ENCODE measurements around the gene CEP63.
"Not testable (repeated sequence)": the region's sequence is repeated elsewhere in the genome, so short reads cannot be mapped to it uniquely, and the experiment has no call there.

The CEP63 gene

GRCh38 chr3:134562055-134562454 lies 76.2 kb downstream of the CEP63 start:
- 94% methylated on average over 4 of the region's 4 CpGs for WGBS (ENCODE audit: insufficient coverage)
- Histone ChIP-seq H3K9me3 (ENCODE audit: control extremely low read depth in 1 of 5, control insufficient read depth in 4 of 5, insufficient read depth in 2 of 5, low read depth in 1 of 5, low read length in 4 of 5) (no peaks in the 10 kb centered on the region), H3K36me3 (ENCODE audit: control insufficient read depth in 4 of 4, insufficient read depth in 4 of 4, low read length in 3 of 4) (peaks cover 9 to 19% (median 16%) of the 10 kb centered on the region in 4 experiments), H3K4me3 (ENCODE audit: control insufficient read depth in 1 of 7, extremely low read depth in 1 of 7, insufficient read depth in 4 of 7, low read depth in 2 of 7, low read length in 6 of 7) (no peak overlapping the region), H3K27me3 (replicated peaks in 2 of 5; ENCODE audit: control insufficient read depth in 4 of 5, insufficient read depth in 5 of 5, low read length in 4 of 5) (no peaks in the 10 kb centered on the region), H3K4me1 (ENCODE audit: control extremely low read depth in 1 of 4, control insufficient read depth in 4 of 4, insufficient read depth in 4 of 4, low read length in 3 of 4) (peaks cover 0 to 7% (median 0%) of the 10 kb centered on the region in 4 experiments), H3K27ac (ENCODE audit: insufficient read depth in 1 of 2, low read depth in 1 of 2, low read length in 2 of 2, poor library complexity in 1 of 2, severe bottlenecking in 2 of 2) (no peak overlapping the region)
- no peak for DNase-seq
- ChIA-PET POLR2A (no interaction called here), CTCF (interaction anchor here (1.6 kb wide), 1 partner anchor 38 kb away, joined by 3 read pairs; no protein-coding TSS in a partner anchor)

- H3K4me3 ChIP-seq (ENCODE audit: control insufficient read depth in 1 of 7, extremely low read depth in 1 of 7, insufficient read depth in 4 of 7, low read depth in 2 of 7, low read length in 6 of 7), result no peak overlapping the region
- ChIA-PET CTCF (interaction anchor here (1.8 kb wide), 1 partner anchor 12 kb away, joined by 4 read pairs; no protein-coding TSS in a partner anchor), POLR2A (no interaction called here)
- H3K27ac ChIP-seq (ENCODE audit: insufficient read depth in 1 of 2, low read depth in 1 of 2, low read length in 2 of 2, poor library complexity in 1 of 2, severe bottlenecking in 2 of 2), result no peak overlapping the region
- peaks cover 0 to 3% (median 0%) of the 10 kb centered on the region in 5 experiments for H3K9me3 ChIP-seq (ENCODE audit: control extremely low read depth in 1 of 5, control insufficient read depth in 4 of 5, insufficient read depth in 2 of 5, low read depth in 1 of 5, low read length in 4 of 5)
- peaks cover 0 to 12% (median 2%) of the 10 kb centered on the region in 4 experiments for H3K4me1 ChIP-seq (ENCODE audit: control extremely low read depth in 1 of 4, control insufficient read depth in 4 of 4, insufficient read depth in 4 of 4, low read length in 3 of 4)
- no peaks in the 10 kb centered on the region for H3K27me3 ChIP-seq (replicated peaks in 2 of 5; ENCODE audit: control insufficient read depth in 4 of 5, insufficient read depth in 5 of 5, low read length in 4 of 5)
- H3K36me3 ChIP-seq (ENCODE audit: control insufficient read depth in 4 of 4, insufficient read depth in 4 of 4, low read length in 3 of 4), result peaks cover 9 to 19% (median 16%) of the 10 kb centered on the region in 4 experiments
- DNase-seq, result no peak
- WGBS (ENCODE audit: insufficient coverage), result 96% methylated on average over 6 of the region's 6 CpGs
Measured at GRCh38 chr3:134563601-134564000, 77.7 kb downstream of the CEP63 start.

GRCh38 chr3:134564991-134565390 lies 79.1 kb downstream of the CEP63 start:
- DNase-seq, result no peak
- H3K9me3 ChIP-seq (ENCODE audit: control extremely low read depth in 1 of 5, control insufficient read depth in 4 of 5, insufficient read depth in 2 of 5, low read depth in 1 of 5, low read length in 4 of 5), result peaks cover 0 to 16% (median 5%) of the 10 kb centered on the region in 5 experiments
- peaks cover 0 to 8% (median 2%) of the 10 kb centered on the region in 4 experiments for H3K4me1 ChIP-seq (ENCODE audit: control extremely low read depth in 1 of 4, control insufficient read depth in 4 of 4, insufficient read depth in 4 of 4, low read length in 3 of 4)
- H3K36me3 ChIP-seq (ENCODE audit: control insufficient read depth in 4 of 4, insufficient read depth in 4 of 4, low read length in 3 of 4), result peaks cover 7 to 14% (median 11%) of the 10 kb centered on the region in 4 experiments
- no peak overlapping the region for H3K4me3 ChIP-seq (ENCODE audit: control insufficient read depth in 1 of 7, extremely low read depth in 1 of 7, insufficient read depth in 4 of 7, low read depth in 2 of 7, low read length in 6 of 7)
- POLR2A ChIA-PET, result no interaction called here
- CTCF ChIA-PET, result no interaction called here
- 100% methylated on average over 1 of the region's 2 CpGs for WGBS (ENCODE audit: insufficient coverage)
- H3K27me3 ChIP-seq (replicated peaks in 2 of 5; ENCODE audit: control insufficient read depth in 4 of 5, insufficient read depth in 5 of 5, low read length in 4 of 5), result no peaks in the 10 kb centered on the region
- no peak overlapping the region for H3K27ac ChIP-seq (ENCODE audit: insufficient read depth in 1 of 2, low read depth in 1 of 2, low read length in 2 of 2, poor library complexity in 1 of 2, severe bottlenecking in 2 of 2)

- peaks cover 0 to 6% (median 2%) of the 10 kb centered on the region in 4 experiments for H3K4me1 ChIP-seq (ENCODE audit: control extremely low read depth in 1 of 4, control insufficient read depth in 4 of 4, insufficient read depth in 4 of 4, low read length in 3 of 4)
- H3K27me3 ChIP-seq (replicated peaks in 2 of 5; ENCODE audit: control insufficient read depth in 4 of 5, insufficient read depth in 5 of 5, low read length in 4 of 5), result no peaks in the 10 kb centered on the region
- H3K9me3 ChIP-seq (ENCODE audit: control extremely low read depth in 1 of 5, control insufficient read depth in 4 of 5, insufficient read depth in 2 of 5, low read depth in 1 of 5, low read length in 4 of 5), result peaks cover 0 to 16% (median 8%) of the 10 kb centered on the region in 5 experiments
- WGBS (ENCODE audit: insufficient coverage), result 73% methylated on average over 4 of the region's 4 CpGs
- CTCF ChIA-PET, result interaction anchor here (1.3 kb wide), 1 partner anchor 11 kb away, joined by 4 read pairs; no protein-coding TSS in a partner anchor
- H3K36me3 ChIP-seq (ENCODE audit: control insufficient read depth in 4 of 4, insufficient read depth in 4 of 4, low read length in 3 of 4), result peaks cover 0 to 9% (median 4%) of the 10 kb centered on the region in 4 experiments
- POLR2A ChIA-PET, result no interaction called here
- no peak overlapping the region for H3K4me3 ChIP-seq (ENCODE audit: control insufficient read depth in 1 of 7, extremely low read depth in 1 of 7, insufficient read depth in 4 of 7, low read depth in 2 of 7, low read length in 6 of 7)
- peak in 1 of 3 donors; percentile 13 for DNase-seq
- H3K27ac ChIP-seq (ENCODE audit: insufficient read depth in 1 of 2, low read depth in 1 of 2, low read length in 2 of 2, poor library complexity in 1 of 2, severe bottlenecking in 2 of 2), result no peak overlapping the region
Measured at GRCh38 chr3:134567605-134568004, 81.7 kb downstream of the CEP63 start.

GRCh38 chr3:134568790-134569189 lies 82.9 kb downstream of the CEP63 start:
- no peak overlapping the region for H3K4me3 ChIP-seq (ENCODE audit: control insufficient read depth in 1 of 7, extremely low read depth in 1 of 7, insufficient read depth in 4 of 7, low read depth in 2 of 7, low read length in 6 of 7)
- DNase-seq, result no peak
- peaks cover 0 to 5% (median 2%) of the 10 kb centered on the region in 4 experiments for H3K4me1 ChIP-seq (ENCODE audit: control extremely low read depth in 1 of 4, control insufficient read depth in 4 of 4, insufficient read depth in 4 of 4, low read length in 3 of 4)
- H3K9me3 ChIP-seq (ENCODE audit: control extremely low read depth in 1 of 5, control insufficient read depth in 4 of 5, insufficient read depth in 2 of 5, low read depth in 1 of 5, low read length in 4 of 5), result peaks cover 0 to 16% (median 8%) of the 10 kb centered on the region in 5 experiments
- POLR2A ChIA-PET, result no interaction called here
- WGBS (ENCODE audit: insufficient coverage), result 100% methylated on average over 6 of the region's 6 CpGs
- CTCF ChIA-PET, result interaction anchor here (1.3 kb wide), 1 partner anchor 12 kb away, joined by 4 read pairs; no protein-coding TSS in a partner anchor
- peaks cover 0 to 7% (median 0%) of the 10 kb centered on the region in 4 experiments for H3K36me3 ChIP-seq (ENCODE audit: control insufficient read depth in 4 of 4, insufficient read depth in 4 of 4, low read length in 3 of 4)
- no peak overlapping the region for H3K27ac ChIP-seq (ENCODE audit: insufficient read depth in 1 of 2, low read depth in 1 of 2, low read length in 2 of 2, poor library complexity in 1 of 2, severe bottlenecking in 2 of 2)
- no peaks in the 10 kb centered on the region for H3K27me3 ChIP-seq (replicated peaks in 2 of 5; ENCODE audit: control insufficient read depth in 4 of 5, insufficient read depth in 5 of 5, low read length in 4 of 5)

- DNase-seq; H3K27ac ChIP-seq (ENCODE audit: insufficient read depth in 1 of 2, low read depth in 1 of 2, low read length in 2 of 2, poor library complexity in 1 of 2, severe bottlenecking in 2 of 2); CTCF ChIA-PET; H3K27me3 ChIP-seq (replicated peaks in 2 of 5; ENCODE audit: control insufficient read depth in 4 of 5, insufficient read depth in 5 of 5, low read length in 4 of 5); H3K36me3 ChIP-seq (ENCODE audit: control insufficient read depth in 4 of 4, insufficient read depth in 4 of 4, low read length in 3 of 4); H3K4me1 ChIP-seq (ENCODE audit: control extremely low read depth in 1 of 4, control insufficient read depth in 4 of 4, insufficient read depth in 4 of 4, low read length in 3 of 4); POLR2A ChIA-PET; H3K4me3 ChIP-seq (ENCODE audit: control insufficient read depth in 1 of 7, extremely low read depth in 1 of 7, insufficient read depth in 4 of 7, low read depth in 2 of 7, low read length in 6 of 7): not testable (repeated sequence)
- peaks cover 0 to 16% (median 8%) of the 10 kb centered on the region in 5 experiments for H3K9me3 ChIP-seq (ENCODE audit: control extremely low read depth in 1 of 5, control insufficient read depth in 4 of 5, insufficient read depth in 2 of 5, low read depth in 1 of 5, low read length in 4 of 5)
- 100% methylated on average over 1 of the region's 2 CpGs for WGBS (ENCODE audit: insufficient coverage)
Measured at GRCh38 chr3:134569899-134570298, 84.0 kb downstream of the CEP63 start.

- CTCF ChIA-PET, result no interaction called here
Measured at GRCh38 chr3:134576426-134576825, 90.6 kb downstream of the CEP63 start.

More at GRCh38 chr3:134576426-134576825, 90.6 kb downstream of the CEP63 start:
- POLR2A ChIA-PET, result no interaction called here
- no peak for DNase-seq
- Histone ChIP-seq H3K36me3 (ENCODE audit: control insufficient read depth in 4 of 4, insufficient read depth in 4 of 4, low read length in 3 of 4) (no peaks in the 10 kb centered on the region), H3K27ac (ENCODE audit: insufficient read depth in 1 of 2, low read depth in 1 of 2, low read length in 2 of 2, poor library complexity in 1 of 2, severe bottlenecking in 2 of 2) (no peak overlapping the region), H3K4me3 (ENCODE audit: control insufficient read depth in 1 of 7, extremely low read depth in 1 of 7, insufficient read depth in 4 of 7, low read depth in 2 of 7, low read length in 6 of 7) (no peak overlapping the region), H3K9me3 (ENCODE audit: control extremely low read depth in 1 of 5, control insufficient read depth in 4 of 5, insufficient read depth in 2 of 5, low read depth in 1 of 5, low read length in 4 of 5) (no peaks in the 10 kb centered on the region), H3K4me1 (ENCODE audit: control extremely low read depth in 1 of 4, control insufficient read depth in 4 of 4, insufficient read depth in 4 of 4, low read length in 3 of 4) (peaks cover 0 to 2% (median 0%) of the 10 kb centered on the region in 4 experiments), H3K27me3 (replicated peaks in 2 of 5; ENCODE audit: control insufficient read depth in 4 of 5, insufficient read depth in 5 of 5, low read length in 4 of 5) (no peaks in the 10 kb centered on the region)
- WGBS (ENCODE audit: insufficient coverage), result 92% methylated on average over 4 of the region's 6 CpGs
